ENCODE measurements around the gene FGF10.

Gene FGF10

GRCh38 chr5:44356231-44356630 lies 33.0 kb downstream of the FGF10 start:
- Histone ChIP-seq H3K4me1 (ENCODE audit: control insufficient read depth in 1 of 2, insufficient read depth in 2 of 2, low read length in 2 of 2) (peaks cover 0 to 3% of the 10 kb centered on the region in 2 donors), H3K27me3 (ENCODE audit: low read depth, low read length) (no peaks in the 10 kb centered on the region), H3K36me3 (ENCODE audit: control insufficient read depth in 1 of 2, insufficient read depth in 2 of 2, low read length in 2 of 2) (no peaks in the 10 kb centered on the region), H3K27ac (ENCODE audit: low read length) (no peak overlapping the region), H3K4me3 (ENCODE audit: low read depth in 1 of 2, low read length in 2 of 2) (no peak overlapping the region), H3K9me3 (ENCODE audit: control insufficient read depth in 1 of 2, low read length in 2 of 2) (no peaks in the 10 kb centered on the region)

DNA sequence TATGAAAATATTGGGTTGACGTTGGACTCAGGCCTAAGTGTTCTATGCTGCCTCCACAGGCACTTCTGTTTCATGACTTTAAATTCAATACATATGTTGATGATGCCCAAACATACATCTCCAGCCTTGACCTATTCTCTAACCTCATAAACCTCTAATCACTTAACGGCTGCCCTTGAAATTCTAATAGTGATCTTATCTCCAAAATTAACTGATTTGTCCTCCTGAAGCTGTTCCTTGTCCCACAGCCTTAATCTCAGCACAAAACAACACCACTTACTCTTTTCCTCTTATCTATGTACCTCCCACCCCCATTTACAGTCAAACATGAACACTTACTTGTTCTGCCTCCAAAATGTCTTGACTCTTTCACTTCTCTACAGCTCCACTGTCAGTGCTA lies 43.3 kb downstream of the FGF10 start:
- Histone ChIP-seq H3K27ac (ENCODE audit: low read length) (no peak overlapping the region), H3K9me3 (ENCODE audit: control insufficient read depth in 1 of 2, low read length in 2 of 2) (no peaks in the 10 kb centered on the region), H3K27me3 (ENCODE audit: low read depth, low read length) (no peaks in the 10 kb centered on the region), H3K4me3 (ENCODE audit: low read depth in 1 of 2, low read length in 2 of 2) (no peak overlapping the region), H3K4me1 (ENCODE audit: control insufficient read depth in 1 of 2, insufficient read depth in 2 of 2, low read length in 2 of 2) (no peaks in the 10 kb centered on the region), H3K36me3 (ENCODE audit: control insufficient read depth in 1 of 2, insufficient read depth in 2 of 2, low read length in 2 of 2) (no peaks in the 10 kb centered on the region)

DNA sequence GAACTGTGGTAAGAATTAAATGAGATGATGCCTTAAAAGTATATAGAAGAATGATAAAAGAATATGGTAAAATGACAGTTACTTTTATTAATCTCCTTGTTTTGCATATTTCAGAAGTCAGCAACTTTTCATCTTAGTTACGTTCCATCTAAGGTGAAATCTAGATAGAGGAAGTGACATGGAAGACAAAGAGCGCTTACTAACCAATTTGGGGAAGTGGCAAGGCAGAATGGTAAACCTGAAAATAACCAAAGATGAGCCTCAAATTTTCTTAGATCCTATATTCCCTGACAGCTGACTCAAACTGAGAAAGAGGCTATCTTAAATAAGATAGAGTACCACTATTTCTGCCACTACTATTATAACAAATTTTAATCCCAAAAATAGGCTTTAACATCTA lies 52.5 kb downstream of the FGF10 start:
- Histone ChIP-seq H3K4me3 (ENCODE audit: low read depth in 1 of 2, low read length in 2 of 2) (no peak overlapping the region), H3K27me3 (ENCODE audit: low read depth, low read length) (no peaks in the 10 kb centered on the region), H3K4me1 (ENCODE audit: control insufficient read depth in 1 of 2, insufficient read depth in 2 of 2, low read length in 2 of 2) (peaks cover 0 to 9% of the 10 kb centered on the region in 2 donors), H3K27ac (ENCODE audit: low read length) (no peak overlapping the region), H3K36me3 (ENCODE audit: control insufficient read depth in 1 of 2, insufficient read depth in 2 of 2, low read length in 2 of 2) (no peaks in the 10 kb centered on the region), H3K9me3 (ENCODE audit: control insufficient read depth in 1 of 2, low read length in 2 of 2) (no peaks in the 10 kb centered on the region)

GRCh38 chr5:44334622-44335021 lies 54.6 kb downstream of the FGF10 start:
- Histone ChIP-seq H3K27ac (ENCODE audit: low read length) (no peak overlapping the region), H3K9me3 (ENCODE audit: control insufficient read depth in 1 of 2, low read length in 2 of 2) (no peaks in the 10 kb centered on the region), H3K36me3 (ENCODE audit: control insufficient read depth in 1 of 2, insufficient read depth in 2 of 2, low read length in 2 of 2) (no peaks in the 10 kb centered on the region), H3K27me3 (ENCODE audit: low read depth, low read length) (no peaks in the 10 kb centered on the region), H3K4me1 (ENCODE audit: control insufficient read depth in 1 of 2, insufficient read depth in 2 of 2, low read length in 2 of 2) (peaks cover 0 to 9% of the 10 kb centered on the region in 2 donors), H3K4me3 (ENCODE audit: low read depth in 1 of 2, low read length in 2 of 2) (no peak overlapping the region)

GRCh38 chr5:44332285-44332971 lies 56.8 kb downstream of the FGF10 start:
- Histone ChIP-seq H3K36me3 (ENCODE audit: control insufficient read depth in 1 of 2, insufficient read depth in 2 of 2, low read length in 2 of 2) (no peaks in the 10 kb centered on the region), H3K27ac (ENCODE audit: low read length) (no peak overlapping the region), H3K27me3 (ENCODE audit: low read depth, low read length) (no peaks in the 10 kb centered on the region), H3K4me3 (ENCODE audit: low read depth in 1 of 2, low read length in 2 of 2) (no peak overlapping the region), H3K4me1 (ENCODE audit: control insufficient read depth in 1 of 2, insufficient read depth in 2 of 2, low read length in 2 of 2) (peaks cover 0 to 9% of the 10 kb centered on the region in 2 donors), H3K9me3 (ENCODE audit: control insufficient read depth in 1 of 2, low read length in 2 of 2) (no peaks in the 10 kb centered on the region)

DNA sequence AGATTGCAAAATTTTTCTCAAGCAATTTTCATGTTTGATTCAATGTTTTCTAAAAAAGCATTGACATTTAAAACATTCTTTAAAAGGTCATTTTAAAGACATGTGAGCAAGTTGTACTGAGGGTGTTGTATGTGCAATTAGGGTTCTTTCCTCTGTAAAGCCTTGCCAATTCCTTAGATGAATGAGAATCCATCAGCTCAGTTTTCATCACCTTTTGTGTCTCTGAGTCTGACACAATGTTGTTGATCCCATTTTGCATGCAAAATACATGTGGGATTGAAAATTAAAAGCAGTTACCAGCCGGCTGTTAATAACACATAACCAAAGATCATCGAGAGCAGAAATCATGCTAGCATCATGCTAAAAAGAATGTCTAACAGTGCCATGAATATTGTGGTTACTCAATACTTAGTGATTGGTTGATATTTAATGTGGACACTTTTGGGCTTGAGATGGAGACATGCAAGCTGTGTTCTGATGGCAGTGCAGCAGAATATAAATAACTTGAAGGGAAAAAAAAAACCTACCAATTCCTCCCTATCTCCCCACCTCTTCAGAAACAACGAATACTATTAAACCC lies 57.7 kb downstream of the FGF10 start:
- H3K36me3 ChIP-seq (ENCODE audit: control insufficient read depth in 1 of 2, insufficient read depth in 2 of 2, low read length in 2 of 2) = no peaks in the 10 kb centered on the region
- no peaks in the 10 kb centered on the region for H3K9me3 ChIP-seq (ENCODE audit: control insufficient read depth in 1 of 2, low read length in 2 of 2)
- H3K27ac ChIP-seq (ENCODE audit: low read length) = no peak overlapping the region
- peaks cover 0 to 9% of the 10 kb centered on the region in 2 donors for H3K4me1 ChIP-seq (ENCODE audit: control insufficient read depth in 1 of 2, insufficient read depth in 2 of 2, low read length in 2 of 2)
- H3K27me3 ChIP-seq (ENCODE audit: low read depth, low read length) = no peaks in the 10 kb centered on the region
- no peak overlapping the region for H3K4me3 ChIP-seq (ENCODE audit: low read depth in 1 of 2, low read length in 2 of 2)

DNA sequence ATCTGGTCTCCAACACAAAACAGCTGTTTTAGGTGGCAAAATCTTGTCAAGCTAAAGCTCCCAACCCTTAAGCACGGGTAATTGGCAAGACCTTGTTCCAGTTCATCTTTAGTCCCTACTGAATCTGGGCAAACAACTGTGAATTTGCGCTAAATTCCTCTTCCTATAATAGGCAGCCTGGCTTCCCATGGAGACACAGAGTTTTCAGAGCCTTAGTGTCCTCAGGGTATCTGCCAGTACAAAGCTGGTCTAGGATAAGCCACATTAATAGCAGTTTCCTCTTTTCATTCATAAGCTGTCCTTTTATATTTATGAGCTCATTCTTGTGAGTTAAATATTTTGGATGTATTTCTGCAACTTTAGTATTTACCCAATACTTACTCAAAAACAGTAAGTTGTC lies 59.5 kb downstream of the FGF10 start:
- peaks cover 0 to 9% of the 10 kb centered on the region in 2 donors for H3K4me1 ChIP-seq (ENCODE audit: control insufficient read depth in 1 of 2, insufficient read depth in 2 of 2, low read length in 2 of 2)
- H3K27me3 ChIP-seq (ENCODE audit: low read depth, low read length) = no peaks in the 10 kb centered on the region
- H3K4me3 ChIP-seq (ENCODE audit: low read depth in 1 of 2, low read length in 2 of 2) = no peak overlapping the region
- no peaks in the 10 kb centered on the region for H3K36me3 ChIP-seq (ENCODE audit: control insufficient read depth in 1 of 2, insufficient read depth in 2 of 2, low read length in 2 of 2)
- no peak overlapping the region for H3K27ac ChIP-seq (ENCODE audit: low read length)
- no peaks in the 10 kb centered on the region for H3K9me3 ChIP-seq (ENCODE audit: control insufficient read depth in 1 of 2, low read length in 2 of 2)

DNA sequence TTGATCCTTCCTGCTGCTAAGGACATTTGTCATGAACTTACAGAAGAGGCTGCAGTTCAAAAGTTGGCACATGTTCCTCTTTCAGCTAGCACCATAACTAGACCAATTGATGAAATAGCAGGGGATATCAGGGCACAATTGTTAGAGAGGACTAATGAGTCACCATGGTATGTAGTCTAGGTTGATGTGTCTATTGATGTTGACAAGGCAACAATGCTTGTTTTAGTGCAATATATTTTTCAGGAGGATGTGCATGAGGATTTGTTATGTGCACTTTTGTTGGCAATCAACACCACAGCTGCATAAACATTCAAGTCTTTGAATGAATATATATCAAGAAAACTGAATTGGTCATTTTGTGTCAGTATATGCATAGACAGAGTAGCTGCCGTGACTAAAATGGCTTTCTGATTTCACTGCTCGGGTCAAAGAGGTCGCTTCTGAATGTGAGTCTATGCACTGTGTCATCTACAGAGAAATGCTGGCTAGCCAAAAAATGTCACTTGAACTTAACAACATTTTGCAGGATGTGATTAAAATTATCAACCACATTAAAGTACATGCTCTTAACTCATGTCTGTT lies 68.0 kb downstream of the FGF10 start:
- H3K36me3 ChIP-seq (ENCODE audit: control insufficient read depth in 1 of 2, insufficient read depth in 2 of 2, low read length in 2 of 2) = no peaks in the 10 kb centered on the region
- no peak overlapping the region for H3K27ac ChIP-seq (ENCODE audit: low read length)
- H3K9me3 ChIP-seq (ENCODE audit: control insufficient read depth in 1 of 2, low read length in 2 of 2) = no peaks in the 10 kb centered on the region
- H3K4me3 ChIP-seq (ENCODE audit: low read depth in 1 of 2, low read length in 2 of 2) = no peak overlapping the region
- no peaks in the 10 kb centered on the region for H3K4me1 ChIP-seq (ENCODE audit: control insufficient read depth in 1 of 2, insufficient read depth in 2 of 2, low read length in 2 of 2)
- H3K27me3 ChIP-seq (ENCODE audit: low read depth, low read length) = no peaks in the 10 kb centered on the region

DNA sequence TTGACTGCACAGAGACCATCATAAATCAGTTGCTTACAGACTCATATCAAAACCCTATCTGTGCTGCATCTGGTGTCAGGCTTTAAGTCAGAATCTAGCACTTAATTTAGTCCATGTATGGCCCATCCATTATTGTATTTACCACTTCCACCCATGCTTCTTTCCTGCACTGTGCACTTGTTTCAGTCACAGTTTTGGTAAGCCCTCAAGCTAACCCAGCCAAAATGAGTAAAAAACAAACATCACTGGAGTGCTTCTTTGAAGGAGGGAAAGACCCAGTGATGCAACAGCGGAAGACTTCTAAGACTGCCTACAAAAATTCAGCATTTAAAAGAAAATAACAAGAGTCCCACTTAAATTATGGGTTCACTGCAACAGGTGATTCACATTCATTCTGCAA lies 69.0 kb downstream of the FGF10 start:
- H3K4me3 ChIP-seq (ENCODE audit: low read depth in 1 of 2, low read length in 2 of 2) = no peak overlapping the region
- no peaks in the 10 kb centered on the region for H3K9me3 ChIP-seq (ENCODE audit: control insufficient read depth in 1 of 2, low read length in 2 of 2)
- H3K4me1 ChIP-seq (ENCODE audit: control insufficient read depth in 1 of 2, insufficient read depth in 2 of 2, low read length in 2 of 2) = no peaks in the 10 kb centered on the region
- H3K27ac ChIP-seq (ENCODE audit: low read length) = no peak overlapping the region
- no peaks in the 10 kb centered on the region for H3K36me3 ChIP-seq (ENCODE audit: control insufficient read depth in 1 of 2, insufficient read depth in 2 of 2, low read length in 2 of 2)
- no peaks in the 10 kb centered on the region for H3K27me3 ChIP-seq (ENCODE audit: low read depth, low read length)

DNA sequence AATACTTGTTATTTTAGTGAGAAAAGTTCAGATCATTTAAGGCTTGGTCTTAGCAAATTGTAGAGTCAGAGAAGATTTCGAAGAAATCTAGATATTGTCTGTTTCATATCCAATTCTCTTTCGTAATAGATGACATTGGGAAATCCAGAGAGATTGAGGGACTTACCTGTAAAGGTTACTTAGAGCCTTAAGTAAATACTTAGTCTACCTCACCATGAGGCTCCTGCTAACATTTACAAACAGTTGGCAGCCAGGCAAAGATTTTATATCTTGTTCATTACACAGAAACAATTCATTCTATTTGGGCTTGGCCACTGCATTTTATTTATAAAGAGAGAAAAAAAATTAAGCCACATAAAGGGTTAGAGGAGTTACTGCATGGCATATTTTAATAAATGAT lies 70.3 kb downstream of the FGF10 start:
- Histone ChIP-seq H3K4me1 (ENCODE audit: control insufficient read depth in 1 of 2, insufficient read depth in 2 of 2, low read length in 2 of 2) (no peaks in the 10 kb centered on the region), H3K4me3 (ENCODE audit: low read depth in 1 of 2, low read length in 2 of 2) (no peak overlapping the region), H3K36me3 (ENCODE audit: control insufficient read depth in 1 of 2, insufficient read depth in 2 of 2, low read length in 2 of 2) (no peaks in the 10 kb centered on the region), H3K9me3 (ENCODE audit: control insufficient read depth in 1 of 2, low read length in 2 of 2) (no peaks in the 10 kb centered on the region), H3K27ac (ENCODE audit: low read length) (no peak overlapping the region), H3K27me3 (ENCODE audit: low read depth, low read length) (no peaks in the 10 kb centered on the region)

- H3K36me3 ChIP-seq (ENCODE audit: control insufficient read depth in 1 of 2, insufficient read depth in 2 of 2, low read length in 2 of 2) = no peaks in the 10 kb centered on the region
- no peaks in the 10 kb centered on the region for H3K27me3 ChIP-seq (ENCODE audit: low read depth, low read length)
- H3K27ac ChIP-seq (ENCODE audit: low read length) = no peak overlapping the region
- H3K4me1 ChIP-seq (ENCODE audit: control insufficient read depth in 1 of 2, insufficient read depth in 2 of 2, low read length in 2 of 2) = no peaks in the 10 kb centered on the region
- no peaks in the 10 kb centered on the region for H3K9me3 ChIP-seq (ENCODE audit: control insufficient read depth in 1 of 2, low read length in 2 of 2)
- H3K4me3 ChIP-seq (ENCODE audit: low read depth in 1 of 2, low read length in 2 of 2) = no peak overlapping the region
These were observed 76.8 kb downstream of the FGF10 start for GRCh38 chr5:44312374-44312773.

GRCh38 chr5:44300551-44300950 lies 88.7 kb downstream of the FGF10 start:
- H3K4me3 ChIP-seq (ENCODE audit: low read depth in 1 of 2, low read length in 2 of 2) = no peak overlapping the region
- H3K27me3 ChIP-seq (ENCODE audit: low read depth, low read length) = no peaks in the 10 kb centered on the region
- no peak overlapping the region for H3K27ac ChIP-seq (ENCODE audit: low read length)
- H3K4me1 ChIP-seq (ENCODE audit: control insufficient read depth in 1 of 2, insufficient read depth in 2 of 2, low read length in 2 of 2) = no peaks in the 10 kb centered on the region
- no peaks in the 10 kb centered on the region for H3K36me3 ChIP-seq (ENCODE audit: control insufficient read depth in 1 of 2, insufficient read depth in 2 of 2, low read length in 2 of 2)
- H3K9me3 ChIP-seq (ENCODE audit: control insufficient read depth in 1 of 2, low read length in 2 of 2) = no peaks in the 10 kb centered on the region

All from muscle layer of duodenum (tissue), 2 donors.